Body of pancreas (tissue), 4 donors: ENCODE measurements around the gene OR7D4. TPM values are rescaled to one million over a fixed set of nuclear protein-coding genes. Genes with fewer than 3 reads are reported as not detected.

ENCODE experiments used
- ATAC-seq: fragments of 150-250 bp; one replicate; pipeline ENCODE4 v1.9.1; 2016
- DNase-seq, 4 donors: peaks; one replicate each; pipeline ENCODE4 v3.0.0-alpha.2; 2019
- H3K27ac ChIP-seq, 4 donors: fragments of 200-600 bp; sonication (generic); 1 replicate in 3 of 4; 2 replicates in 1 of 4; pipeline versions ENCODE4 v1.5.1 to v1.6.1; 2016 to 2019; ENCODE audit warnings: mild to moderate bottlenecking in 1 of 4, mixed read lengths in 1 of 4, moderate library complexity in 1 of 4
- H3K27me3 ChIP-seq, 2 donors: fragments of 200-600 bp; sonication (generic); one replicate each; pipeline ENCODE4 v1.6.0; 2016; ENCODE audit warnings: mild to moderate bottlenecking in 1 of 2
- H3K36me3 ChIP-seq, 2 donors: fragments of 200-600 bp; sonication (generic); replicated peaks in 1 of 2; 2 replicates each; pipeline ENCODE4 v1.5.1; 2016; ENCODE audit warnings: low read depth in 2 of 2; ENCODE audit not compliant: insufficient read depth in 1 of 2
- H3K4me1 ChIP-seq: fragments of 200-600 bp; sonication (generic); one replicate; pipeline ENCODE4 v1.6.0; 2016
- H3K4me3 ChIP-seq, 2 donors: fragments of 200-600 bp; sonication (generic); 1 replicate in 1 of 2; 2 replicates in 1 of 2; pipeline ENCODE4 v1.5.1; 2016 to 2019
- H3K9me3 ChIP-seq, 3 donors: fragments of 200-600 bp; sonication (generic); 1 replicate in 2 of 3; 2 replicates in 1 of 3; pipeline ENCODE4 v1.5.1; 2016
- CTCF ChIP-seq, 7 experiments: fragments of 450-650 bp in 4 of 7; fragments of 200-600 bp in 3 of 7; sonication (generic) in 3 of 7; IDR thresholded peaks; one replicate each; pipeline ENCODE4 v1.5.1; 2016 to 2019; ENCODE audit warnings: antibody characterized with exemption in 7 of 7
- POLR2A ChIP-seq, 3 donors: fragments of 450-650 bp; IDR thresholded peaks; one replicate each; pipeline ENCODE4 v1.6.1; 2016; ENCODE audit warnings: antibody characterized with exemption in 3 of 3, mild to moderate bottlenecking in 2 of 3
- WGBS, 2 donors: methylation state at CpG; one replicate each; pipeline ENCODE4 v1.1.5; 2017; 5-methylcytosine and 5-hydroxymethylcytosine counted together
- intact Hi-C: fragments of 100-400 bp; cut with DNase I; formaldehyde crosslinking; loops from one replicate; pipeline ENCODE4 v1.15.1; 2023
- total RNA-seq, 2 donors: library from RNA; depleted of rRNA; stranded (reverse); fragments of >200 nt; gene quantifications; one replicate each; pipeline ENCODE4 v1.1.0, GENCODE V29; 2016

OR7D4 gene
- total RNA-seq, 2 donors from 2014 or later = not detected

DNA sequence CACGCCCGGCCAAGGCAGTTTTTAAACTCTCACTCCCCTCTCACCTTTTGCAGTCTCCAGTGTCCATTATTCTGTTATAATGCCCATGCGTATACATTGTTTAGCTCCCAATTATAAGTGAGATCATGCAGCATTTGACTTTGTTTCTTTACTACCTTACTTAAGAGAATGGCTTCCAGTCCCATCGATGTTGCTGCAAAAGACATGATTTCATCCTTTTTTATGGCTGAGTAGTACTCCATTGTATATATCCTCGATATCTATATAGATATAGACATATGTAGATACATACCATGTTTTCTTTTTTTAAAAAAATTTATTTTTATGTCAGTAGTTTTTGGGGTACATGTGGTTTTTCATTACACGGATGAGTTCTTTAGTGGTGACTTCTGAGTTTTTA is 32.2 kb downstream of the OR7D4 start:
- WGBS, 2 donors = 74 to 78% methylated on average over 6 of the region's 6 CpGs
- no peaks in the 10 kb centered on the region for H3K27me3 ChIP-seq
- ATAC-seq = no peak
- TF ChIP-seq POLR2A (IDR thresholded peaks at IDR 0.05) (no peak), CTCF (IDR thresholded peaks at IDR 0.05) (no peak)
- no peak overlapping the region for H3K4me3 ChIP-seq
- intact Hi-C loops = no loop called here
- H3K9me3 ChIP-seq = peaks cover 0 to 10% (median 0%) of the 10 kb centered on the region in 3 donors
- no peaks in the 10 kb centered on the region for H3K36me3 ChIP-seq
- H3K4me1 ChIP-seq = no peaks in the 10 kb centered on the region
- no peak overlapping the region for H3K27ac ChIP-seq
- DNase-seq = no peak

- no peak for ATAC-seq
- H3K36me3 ChIP-seq = no peaks in the 10 kb centered on the region
- 85 to 93% methylated on average over 17 of the region's 17 CpGs for WGBS, 2 donors
Observed at GRCh38 chr19:9183000-9183399, 36.4 kb downstream of the OR7D4 start.

DNA sequence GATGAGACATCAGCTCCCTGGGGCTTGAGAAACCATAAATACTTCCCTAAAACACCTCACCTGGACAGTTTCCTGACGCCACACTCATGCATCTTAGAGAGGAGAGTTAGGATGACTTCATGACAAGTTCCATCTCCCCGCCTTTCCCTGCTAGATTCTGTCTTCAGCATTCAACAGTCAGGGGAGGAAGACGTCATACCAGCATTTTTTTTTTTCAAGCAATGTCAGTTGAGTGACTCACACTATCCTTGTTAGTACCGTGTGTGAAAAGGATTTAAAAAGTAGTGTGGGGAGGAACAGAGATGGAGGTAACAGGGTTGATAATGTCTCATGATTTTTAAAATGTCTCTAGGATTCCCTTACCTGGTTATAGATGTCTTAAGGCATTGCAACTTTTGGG is 40.5 kb downstream of the OR7D4 start, which contains the start of gene OR7D2:
Gene OR7D2, plus strand, starts transcription at position 79 of the 400 bp plus-strand sequence. CDS start 6,803 bp downstream, outside the sequence.
- DNase-seq (no peak), ATAC-seq (no peak)
- H3K27me3 ChIP-seq = no peaks in the 10 kb centered on the region
- no peaks in the 10 kb centered on the region for H3K36me3 ChIP-seq
- intact Hi-C loops = no loop called here
- H3K27ac ChIP-seq = no peak within 1 kb of the TSS
- 36 to 59% methylated on average over 4 of the region's 4 CpGs for WGBS, 2 donors
- no peak for TF ChIP-seq POLR2A (IDR thresholded peaks at IDR 0.05)
- TF ChIP-seq CTCF (IDR thresholded peaks at IDR 0.05) = no peak
- H3K9me3 ChIP-seq = no peaks in the 10 kb centered on the region
- no peaks in the 10 kb centered on the region for H3K4me1 ChIP-seq
- H3K4me3 ChIP-seq = no peak within 1 kb of the TSS

More at GRCh38 chr19:9183000-9183399, 36.4 kb downstream of the OR7D4 start:
- peaks cover 0 to 5% (median 0%) of the 10 kb centered on the region in 3 donors for H3K9me3 ChIP-seq
- no peaks in the 10 kb centered on the region for H3K27me3 ChIP-seq
- H3K4me3 ChIP-seq = no peak overlapping the region
- no peaks in the 10 kb centered on the region for H3K4me1 ChIP-seq
- TF ChIP-seq CTCF (IDR thresholded peaks at IDR 0.05) (no peak), POLR2A (IDR thresholded peaks at IDR 0.05) (no peak)
- no peak overlapping the region for H3K27ac ChIP-seq
- intact Hi-C loops = no loop called here
- no peak for DNase-seq

GRCh38 chr19:9175326-9175725 is 44.1 kb downstream of the OR7D4 start:
- Histone ChIP-seq H3K9me3 (no peaks in the 10 kb centered on the region), H3K27ac (no peak overlapping the region), H3K4me3 (no peak overlapping the region), H3K36me3 (no peaks in the 10 kb centered on the region), H3K4me1 (no peaks in the 10 kb centered on the region), H3K27me3 (no peaks in the 10 kb centered on the region)
- TF ChIP-seq POLR2A (IDR thresholded peaks at IDR 0.05) (no peak), CTCF (IDR thresholded peaks at IDR 0.05) (no peak)
- ATAC-seq (no peak), DNase-seq (no peak)
- intact Hi-C loops = no loop called here
- 79% methylated on average over 5 of the region's 5 CpGs for WGBS, 2 donors

- 85 to 94% methylated on average over 6 of the region's 6 CpGs for WGBS, 2 donors
- Histone ChIP-seq H3K4me1 (no peaks in the 10 kb centered on the region), H3K27ac (no peak overlapping the region), H3K36me3 (no peaks in the 10 kb centered on the region), H3K9me3 (no peaks in the 10 kb centered on the region), H3K4me3 (no peak overlapping the region), H3K27me3 (no peaks in the 10 kb centered on the region)
- ATAC-seq (no peak), DNase-seq (no peak)
- TF ChIP-seq POLR2A (IDR thresholded peaks at IDR 0.05) (no peak), CTCF (IDR thresholded peaks at IDR 0.05) (no peak)
- intact Hi-C loops = no loop called here
Observed at GRCh38 chr19:9171393-9171991, 47.9 kb downstream of the OR7D4 start.
